ENCODE measurements around the gene DDX51. TPM values are rescaled to one million over a fixed set of nuclear protein-coding genes. Genes with fewer than 3 reads are reported as not detected.

Gene DDX51
- total and polyA plus RNA-seq, 2 of the 13 experiments (the other 11 are each of a cell fraction or from before 2014, with no cell fraction given): 10.1 TPM

GRCh38 chr12:132146098-132146497 is 2.0 kb upstream of the DDX51 start:
- H3K36me3 ChIP-seq (replicated peaks in 1 of 2; ENCODE audit: control insufficient read depth in 1 of 2, insufficient read depth in 2 of 2, low read length in 2 of 2): peaks cover 9 to 13% of the 10 kb centered on the region in 2 experiments
- no peak for DNase-seq (ENCODE audit: low spot score)
- no peak overlapping the region for H3K4me2 ChIP-seq (ENCODE audit: low read depth, low read length)
- ChIA-PET POLR2A (no interaction called here), CTCF (ENCODE audit: low intra/inter-chr PET ratio, low total read pairs) (no interaction called here)
- peaks cover 26% of the 10 kb centered on the region for H3K79me2 ChIP-seq (ENCODE audit: insufficient read depth, low read length)
- FAIRE-seq: no peak
- H3K9me3 ChIP-seq (ENCODE audit: low read length): no peaks in the 10 kb centered on the region
- peaks cover 17% of the 10 kb centered on the region for H3K4me1 ChIP-seq (ENCODE audit: insufficient read depth, low read length)
- H3K27me3 ChIP-seq (ENCODE audit: control insufficient read depth in 1 of 2, insufficient read depth in 2 of 2, low read length in 2 of 2): no peaks in the 10 kb centered on the region; a peak in 1 of 5 replicates
- no peak for TF ChIP-seq SIX4 (CRISPR knock-in tag; IDR thresholded peaks at IDR 0.05)
- TF ChIP-seq, protein P1, sequence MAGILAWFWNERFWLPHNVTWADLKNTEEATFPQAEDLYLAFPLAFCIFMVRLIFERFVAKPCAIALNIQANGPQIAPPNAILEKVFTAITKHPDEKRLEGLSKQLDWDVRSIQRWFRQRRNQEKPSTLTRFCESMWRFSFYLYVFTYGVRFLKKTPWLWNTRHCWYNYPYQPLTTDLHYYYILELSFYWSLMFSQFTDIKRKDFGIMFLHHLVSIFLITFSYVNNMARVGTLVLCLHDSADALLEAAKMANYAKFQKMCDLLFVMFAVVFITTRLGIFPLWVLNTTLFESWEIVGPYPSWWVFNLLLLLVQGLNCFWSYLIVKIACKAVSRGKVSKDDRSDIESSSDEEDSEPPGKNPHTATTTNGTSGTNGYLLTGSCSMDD (CRISPR knock-in tag; IDR thresholded peaks at IDR 0.05): no peak
- no peak for TF ChIP-seq CBX2 (IDR thresholded peaks at IDR 0.05; ENCODE audit: low read depth, low read length)
- TF ChIP-seq CBX2 (CRISPR knock-in tag; IDR thresholded peaks at IDR 0.05; ENCODE audit: low read depth): no peak
- TF ChIP-seq ZNF777 (CRISPR knock-in tag; IDR thresholded peaks at IDR 0.05): no peak
- TF ChIP-seq, protein P2, sequence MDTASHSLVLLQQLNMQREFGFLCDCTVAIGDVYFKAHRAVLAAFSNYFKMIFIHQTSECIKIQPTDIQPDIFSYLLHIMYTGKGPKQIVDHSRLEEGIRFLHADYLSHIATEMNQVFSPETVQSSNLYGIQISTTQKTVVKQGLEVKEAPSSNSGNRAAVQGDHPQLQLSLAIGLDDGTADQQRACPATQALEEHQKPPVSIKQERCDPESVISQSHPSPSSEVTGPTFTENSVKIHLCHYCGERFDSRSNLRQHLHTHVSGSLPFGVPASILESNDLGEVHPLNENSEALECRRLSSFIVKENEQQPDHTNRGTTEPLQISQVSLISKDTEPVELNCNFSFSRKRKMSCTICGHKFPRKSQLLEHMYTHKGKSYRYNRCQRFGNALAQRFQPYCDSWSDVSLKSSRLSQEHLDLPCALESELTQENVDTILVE (CRISPR knock-in tag; IDR thresholded peaks at IDR 0.05): no peak
- TF ChIP-seq ZFX (CRISPR knock-in tag; IDR thresholded peaks at IDR 0.05; ENCODE audit: low read depth): no peak
- no peak for TF ChIP-seq ZNF605 (CRISPR knock-in tag; IDR thresholded peaks at IDR 0.05)
- TF ChIP-seq MXD4 (CRISPR knock-in tag; IDR thresholded peaks at IDR 0.05): no peak
- no peak for TF ChIP-seq DPF2 (CRISPR knock-in tag; IDR thresholded peaks at IDR 0.05; ENCODE audit: borderline replicate concordance, low read depth)
- TF ChIP-seq, protein P3, sequence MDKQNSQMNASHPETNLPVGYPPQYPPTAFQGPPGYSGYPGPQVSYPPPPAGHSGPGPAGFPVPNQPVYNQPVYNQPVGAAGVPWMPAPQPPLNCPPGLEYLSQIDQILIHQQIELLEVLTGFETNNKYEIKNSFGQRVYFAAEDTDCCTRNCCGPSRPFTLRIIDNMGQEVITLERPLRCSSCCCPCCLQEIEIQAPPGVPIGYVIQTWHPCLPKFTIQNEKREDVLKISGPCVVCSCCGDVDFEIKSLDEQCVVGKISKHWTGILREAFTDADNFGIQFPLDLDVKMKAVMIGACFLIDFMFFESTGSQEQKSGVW (CRISPR knock-in tag; IDR thresholded peaks at IDR 0.05; ENCODE audit: borderline replicate concordance): no peak
- H3K4me3 ChIP-seq (replicated peaks in 1 of 3; ENCODE audit: insufficient read depth in 1 of 3, low read depth in 2 of 3, low read length in 3 of 3): no peak overlapping the region
- intact Hi-C loops (cut with micrococcal nuclease; ENCODE audit: unreplicated experiment): no loop called here
- WGBS (ENCODE audit: low lambda C conversion rate): 96% methylated on average over 24 of the region's 24 CpGs
- no peak overlapping the region for H2AFZ ChIP-seq (ENCODE audit: low read length)
- no peak for ATAC-seq
- no peaks in the 10 kb centered on the region for H4K20me1 ChIP-seq (ENCODE audit: insufficient read depth, low read length)
- H3K9ac ChIP-seq (ENCODE audit: insufficient read depth, low read depth, low read length): no peak overlapping the region
- in situ Hi-C loops (cut with HindIII; ENCODE audit: extremely low pct_ligation_motif_present, low pct_unique_long_range_greater_than_20kb): no loop called here
- H3K27ac ChIP-seq (ENCODE audit: extremely low read length, insufficient read depth, low read length): no peak overlapping the region
- no TSS peak for BruUV-seq (replicated peaks)
